SU-DHL-6 (cell line): Measurements from ENCODE around the gene PLEKHH2.

Source experiments
- H2AFZ ChIP-seq: fragments of 200-600 bp; sonication (generic); 2 replicates; pipeline ENCODE4 v1.6.1; 2014; ENCODE audit warnings: low read depth, mild to moderate bottlenecking, moderate library complexity, mixed read lengths, antibody characterized with exemption, low read length; ENCODE audit not compliant: severe bottlenecking
- H3F3A ChIP-seq: fragments of 200-600 bp; shearing (Covaris generic); 2 replicates; pipeline ENCODE4 v1.6.0; 2016; ENCODE audit warnings: antibody characterized with exemption, mild to moderate bottlenecking; ENCODE audit not compliant: insufficient read depth
- H3K27ac ChIP-seq: fragments of 200-600 bp; sonication (generic); 2 replicates; pipeline ENCODE4 v1.5.1; 2016; ENCODE audit warnings: low read depth, mild to moderate bottlenecking, low read length, moderate library complexity, mixed read lengths
- H3K27me3 ChIP-seq: fragments of 200-600 bp; sonication (generic), shearing (Covaris generic); 2 replicates; pipeline ENCODE4 v1.6.0; 2014; ENCODE audit warnings: mild to moderate bottlenecking, low read length
- H3K36me3 ChIP-seq: fragments of 200-600 bp; sonication (generic); 2 replicates; pipeline ENCODE4 v1.6.1; 2014; ENCODE audit warnings: mild to moderate bottlenecking, low read length, mixed read lengths
- H3K4me2 ChIP-seq: fragments of 300-600, 200-600 bp; shearing (Covaris generic), sonication (generic); 2 replicates; pipeline ENCODE4 v1.6.0; 2014; ENCODE audit warnings: low read length, low read depth, mild to moderate bottlenecking; ENCODE audit not compliant: poor library complexity, severe bottlenecking
- H3K4me3 ChIP-seq: fragments of 200-600 bp; sonication (generic); 2 replicates; pipeline ENCODE4 v1.5.1; 2014; ENCODE audit warnings: antibody characterized with exemption, low read length, mild to moderate bottlenecking, mixed read lengths; ENCODE audit not compliant: insufficient read depth, poor library complexity, severe bottlenecking
- H3K79me2 ChIP-seq: fragments of 200-600 bp; sonication (generic); 2 replicates; pipeline ENCODE4 v1.6.1; 2014; ENCODE audit warnings: mild to moderate bottlenecking, low read length, moderate library complexity; ENCODE audit not compliant: insufficient read depth
- H3K9ac ChIP-seq: fragments of 200-600 bp; sonication (generic); 2 replicates; pipeline ENCODE4 v1.7.0; 2014; ENCODE audit warnings: mild to moderate bottlenecking, low read length
- H3K9me2 ChIP-seq: fragments of 200-600 bp; sonication (generic); replicated peaks from 2 replicates; pipeline ENCODE4 v1.6.1; 2014; ENCODE audit warnings: low read length; ENCODE audit not compliant: insufficient read depth
- H3K9me3 ChIP-seq: fragments of 200-600 bp; sonication (generic); 2 replicates; pipeline ENCODE4 v1.6.1; 2014; ENCODE audit warnings: low read length, mixed read lengths; ENCODE audit not compliant: insufficient read depth
- H4K20me1 ChIP-seq: fragments of 200-600 bp; sonication (generic); 2 replicates; pipeline ENCODE4 v1.6.1; 2014; ENCODE audit warnings: low read depth, mild to moderate bottlenecking, antibody characterized with exemption, low read length, moderate library complexity, mixed read lengths
- CTCF ChIP-seq: fragments of 200-600 bp; sonication (generic); IDR thresholded peaks from one replicate; pipeline ENCODE4 v1.5.1; 2017; ENCODE audit warnings: antibody characterized with exemption, mild to moderate bottlenecking, low read length, moderate library complexity; ENCODE audit not compliant: insufficient read depth, poor library complexity, severe bottlenecking
- EZH2phosphoT487 ChIP-seq: fragments of 200-600 bp; sonication (generic), shearing (Covaris generic); conservative IDR thresholded peaks from 2 replicates; pipeline ENCODE4 v1.6.1; 2018; ENCODE audit warnings: mild to moderate bottlenecking, antibody characterized with exemption, low read length, moderate library complexity, mixed read lengths

The PLEKHH2 gene

GRCh38 chr2:43727634-43728014, 90.6 kb downstream of the PLEKHH2 start:
- H3F3A ChIP-seq, result no peaks in the 10 kb centered on the region
- no peaks in the 10 kb centered on the region for H3K36me3 ChIP-seq
- H3K9ac ChIP-seq, result no peak overlapping the region
- no peaks in the 10 kb centered on the region for H3K9me3 ChIP-seq
- no peak overlapping the region for H3K4me3 ChIP-seq
- H2AFZ ChIP-seq, result no peak overlapping the region
- H3K9me2 ChIP-seq, result no peaks in the 10 kb centered on the region
- H3K27me3 ChIP-seq, result no peaks in the 10 kb centered on the region
- H3K4me2 ChIP-seq, result no peak overlapping the region
- H3K79me2 ChIP-seq, result no peaks in the 10 kb centered on the region
- no peak overlapping the region for H3K27ac ChIP-seq
- no peak for TF ChIP-seq CTCF
- TF ChIP-seq EZH2phosphoT487, result no peak
- H4K20me1 ChIP-seq, result no peaks in the 10 kb centered on the region

- Histone ChIP-seq H3K79me2 (no peaks in the 10 kb centered on the region), H3K36me3 (no peaks in the 10 kb centered on the region), H3K4me3 (no peak overlapping the region), H3K9me2 (no peaks in the 10 kb centered on the region), H3K9me3 (no peaks in the 10 kb centered on the region), H4K20me1 (no peaks in the 10 kb centered on the region), H3K27ac (no peak overlapping the region), H3F3A (no peaks in the 10 kb centered on the region), H3K9ac (no peak overlapping the region), H2AFZ (no peak overlapping the region), H3K27me3 (no peaks in the 10 kb centered on the region), H3K4me2 (no peak overlapping the region)
- TF ChIP-seq CTCF, result no peak
- TF ChIP-seq EZH2phosphoT487, result no peak
Measured at GRCh38 chr2:43729491-43730174, 92.6 kb downstream of the PLEKHH2 start.

- H2AFZ ChIP-seq, result no peak overlapping the region
- TF ChIP-seq EZH2phosphoT487, result no peak
- no peak for TF ChIP-seq CTCF
- no peaks in the 10 kb centered on the region for H3K9me3 ChIP-seq
Measured at GRCh38 chr2:43731211-43731610, 94.2 kb downstream of the PLEKHH2 start.

More at GRCh38 chr2:43731211-43731610, 94.2 kb downstream of the PLEKHH2 start:
- Histone ChIP-seq H4K20me1 (no peaks in the 10 kb centered on the region), H3K27ac (no peak overlapping the region), H3K36me3 (no peaks in the 10 kb centered on the region), H3K4me3 (no peak overlapping the region), H3K4me2 (no peak overlapping the region), H3K27me3 (no peaks in the 10 kb centered on the region), H3K9me2 (no peaks in the 10 kb centered on the region), H3K9ac (no peak overlapping the region), H3F3A (no peaks in the 10 kb centered on the region), H3K79me2 (no peaks in the 10 kb centered on the region)
